ENCODE measurements around the gene AKAP13.

The AKAP13 gene

GRCh38 chr15:85551221-85551832, 170.9 kb downstream of the AKAP13 start:
- TF ChIP-seq MYC (IDR thresholded peaks at IDR 0.05; ENCODE audit: low read depth, low read length), result no peak
- TF ChIP-seq POLR2A (IDR thresholded peaks at IDR 0.05; ENCODE audit: extremely low read depth, insufficient read length), result no peak
- TF ChIP-seq CTCF (IDR thresholded peaks at IDR 0.05; ENCODE audit: low read depth, low read length), result no peak
- no peak for TF ChIP-seq MAX (IDR thresholded peaks at IDR 0.05; ENCODE audit: low read depth, low read length)
- DNase-seq (ENCODE audit: low read depth), result peak; percentile 25
- no peak overlapping the region for H3K4me3 ChIP-seq (ENCODE audit: low read depth, low read length)

GRCh38 chr15:85554852-85555521, 174.6 kb downstream of the AKAP13 start:
- TF ChIP-seq MAX (IDR thresholded peaks at IDR 0.05; ENCODE audit: low read depth, low read length) (0 out of 2 replicates have a peak, but pooled peaks have one; percentile 17), CTCF (IDR thresholded peaks at IDR 0.05; ENCODE audit: low read depth, low read length) (no peak), POLR2A (IDR thresholded peaks at IDR 0.05; ENCODE audit: extremely low read depth, insufficient read length) (no peak), MYC (IDR thresholded peaks at IDR 0.05; ENCODE audit: low read depth, low read length) (no peak)

GRCh38 chr15:85555875-85556617, 175.6 kb downstream of the AKAP13 start:
- no peak for DNase-seq (ENCODE audit: low read depth)
- H3K4me3 ChIP-seq (ENCODE audit: low read depth, low read length), result no peak overlapping the region
- TF ChIP-seq MYC (IDR thresholded peaks at IDR 0.05; ENCODE audit: low read depth, low read length) (no peak), MAX (IDR thresholded peaks at IDR 0.05; ENCODE audit: low read depth, low read length) (no peak), POLR2A (IDR thresholded peaks at IDR 0.05; ENCODE audit: extremely low read depth, insufficient read length) (no peak), CTCF (IDR thresholded peaks at IDR 0.05; ENCODE audit: low read depth, low read length) (no peak)

More at GRCh38 chr15:85554852-85555521, 174.6 kb downstream of the AKAP13 start:
- peak overlapping the region; percentile 16 for H3K4me3 ChIP-seq (ENCODE audit: low read depth, low read length)
- DNase-seq (ENCODE audit: low read depth), result peak; percentile 94

- no peak overlapping the region for H3K4me3 ChIP-seq (ENCODE audit: low read depth, low read length)
- no peak for DNase-seq (ENCODE audit: low read depth)
- no peak for TF ChIP-seq MAX (IDR thresholded peaks at IDR 0.05; ENCODE audit: low read depth, low read length)
- TF ChIP-seq MYC (IDR thresholded peaks at IDR 0.05; ENCODE audit: low read depth, low read length), result no peak
- no peak for TF ChIP-seq CTCF (IDR thresholded peaks at IDR 0.05; ENCODE audit: low read depth, low read length)
These were observed 176.2 kb downstream of the AKAP13 start for GRCh38 chr15:85556618-85556895.

GRCh38 chr15:85557385-85557784, 177.0 kb downstream of the AKAP13 start:
- H3K4me3 ChIP-seq (ENCODE audit: low read depth, low read length), result no peak overlapping the region
- DNase-seq (ENCODE audit: low read depth), result no peak
- no peak for TF ChIP-seq CTCF (IDR thresholded peaks at IDR 0.05; ENCODE audit: low read depth, low read length)
- no peak for TF ChIP-seq MYC (IDR thresholded peaks at IDR 0.05; ENCODE audit: low read depth, low read length)
- no peak for TF ChIP-seq MAX (IDR thresholded peaks at IDR 0.05; ENCODE audit: low read depth, low read length)
- TF ChIP-seq POLR2A (IDR thresholded peaks at IDR 0.05; ENCODE audit: extremely low read depth, insufficient read length), result no peak

All from NB4 (cell line).